OCI-LY7 (cell line): ENCODE data around the gene PDCD1. TPM values are rescaled to one million over a fixed set of nuclear protein-coding genes. Genes with fewer than 3 reads are reported as not detected.
"Not testable (repeated sequence)": the region's sequence is repeated elsewhere in the genome, so short reads cannot be mapped to it uniquely, and the experiment has no call there.

Experiments used
- BruUV-seq: library from RNA; stranded (reverse); fragments of 400-500 nt; replicated peaks from 2 replicates; lab custom pipeline; 2021; lab: Mats Ljungman, UMichigan
- CTCF ChIA-PET: fragments of 300-600 bp; sonication (Branson Sonifier 250); formaldehyde crosslinking; loops from one replicate; lab custom pipeline; 2022; ENCODE audit warnings: antibody characterized with exemption; ENCODE audit not compliant: unreplicated experiment; lab: Charles Lee
- POLR2A ChIA-PET: fragments of 300-600 bp; sonication (Branson Sonifier 250); formaldehyde crosslinking; loops from one replicate; lab custom pipeline; 2022; ENCODE audit warnings: antibody characterized with exemption; lab: Charles Lee
- DNase-seq: peaks from one replicate; pipeline ENCODE4 v3.0.0-alpha.2; 2015; ENCODE audit warnings: low spot score
- H2AFZ ChIP-seq: fragments of 200-600 bp; sonication (generic), shearing (Covaris generic); 2 replicates; pipeline ENCODE4 v1.6.1; 2014; ENCODE audit warnings: mild to moderate bottlenecking, antibody characterized with exemption, low read length, moderate library complexity
- H3K27ac ChIP-seq: fragments of 200-600 bp; sonication (generic); 2 replicates; pipeline ENCODE4 v1.5.1; 2014; ENCODE audit warnings: mixed run types, low read depth, mild to moderate bottlenecking, moderate library complexity, low read length, inconsistent platforms; ENCODE audit not compliant: poor library complexity, severe bottlenecking
- H3K36me3 ChIP-seq: fragments of 200-600 bp; sonication (generic); 2 replicates; pipeline ENCODE4 v1.6.1; 2014; ENCODE audit warnings: mild to moderate bottlenecking, antibody characterized with exemption, low read length, moderate library complexity, mixed read lengths; ENCODE audit not compliant: insufficient read depth
- H3K4me1 ChIP-seq: fragments of 200-600 bp; sonication (generic); 2 replicates; pipeline ENCODE4 v1.5.1; 2014; ENCODE audit warnings: mild to moderate bottlenecking, low read length; ENCODE audit not compliant: insufficient read depth, poor library complexity, severe bottlenecking
- H3K4me2 ChIP-seq: fragments of 200-600 bp; sonication (generic); 2 replicates; pipeline ENCODE4 v1.6.1; 2014; ENCODE audit warnings: mild to moderate bottlenecking, low read length
- H3K4me3 ChIP-seq: fragments of 200-600 bp; sonication (generic); 2 replicates; pipeline ENCODE4 v1.5.1; 2014; ENCODE audit warnings: mild to moderate bottlenecking, low read depth, low read length; ENCODE audit not compliant: poor library complexity, severe bottlenecking
- H3K79me2 ChIP-seq: fragments of 200-600 bp; sonication (generic); 2 replicates; pipeline ENCODE4 v1.6.1; 2016; ENCODE audit warnings: low read depth, mild to moderate bottlenecking, low read length, moderate library complexity, mixed read lengths; ENCODE audit not compliant: insufficient read depth
- H3K9me2 ChIP-seq: fragments of 200-600 bp; sonication (generic); 2 replicates; pipeline ENCODE4 v1.6.1; 2016; ENCODE audit warnings: mild to moderate bottlenecking, low read length, mixed read lengths; ENCODE audit not compliant: insufficient read depth
- H3K9me3 ChIP-seq: fragments of 200-600 bp; sonication (generic); 2 replicates; pipeline ENCODE4 v1.6.1; 2014; ENCODE audit warnings: mild to moderate bottlenecking, mixed run types, low read length, mixed read lengths
- H4K20me1 ChIP-seq: fragments of 200-600 bp; sonication (generic); 2 replicates; pipeline ENCODE4 v1.6.1; 2014; ENCODE audit warnings: mild to moderate bottlenecking, antibody characterized with exemption, low read length, moderate library complexity, mixed read lengths; ENCODE audit not compliant: insufficient read depth
- CTCF ChIP-seq: fragments of 200-600 bp; sonication (generic); conservative IDR thresholded peaks from 2 replicates; pipeline ENCODE4 v1.5.1; 2014; ENCODE audit warnings: mild to moderate bottlenecking, antibody characterized with exemption, low read length, moderate library complexity, mixed read lengths
- EZH2phosphoT487 ChIP-seq: fragments of 200-600 bp; sonication (generic); IDR thresholded peaks from 2 replicates; pipeline ENCODE4 v1.6.1; 2018; ENCODE audit warnings: low read depth, borderline replicate concordance, mild to moderate bottlenecking, mixed run types, antibody characterized with exemption, low read length, moderate library complexity, mixed read lengths
- intact Hi-C: fragments of 100-400 bp; cut with micrococcal nuclease; formaldehyde crosslinking; loops from one replicate; pipeline ENCODE4 v1.10.0; 2022; ENCODE audit not compliant: unreplicated experiment
- total RNA-seq, 2 experiments: library from RNA; depleted of rRNA in 1 of 2; stranded (reverse); fragments of >200 nt in 1 of 2; shearing (Covaris generic) in 1 of 2; gene quantifications; 2 replicates each; pipeline ENCODE4 v1.2.3, GENCODE V29; 2014 to 2022

The PDCD1 gene
- total RNA-seq, 2 experiments from 2014 or later, result not detected

GRCh38 chr2:241818229-241818942 is 40.3 kb downstream of the PDCD1 start:
- TF ChIP-seq EZH2phosphoT487 (no peak), CTCF (no peak)
- CTCF ChIA-PET, result no interaction called here
- Histone ChIP-seq H3K4me2 (no peak overlapping the region), H3K9me2 (no peaks in the 10 kb centered on the region), H3K79me2 (no peaks in the 10 kb centered on the region), H2AFZ (no peak overlapping the region), H3K36me3 (no peaks in the 10 kb centered on the region), H4K20me1 (no peaks in the 10 kb centered on the region), H3K4me1 (no peaks in the 10 kb centered on the region), H3K9me3 (peaks cover 6% of the 10 kb centered on the region; the same call in 1 of the 2 replicates), H3K4me3 (no peak overlapping the region), H3K27ac (no peak overlapping the region)
- POLR2A ChIA-PET, result no interaction called here
- no peak for DNase-seq
- intact Hi-C loops, result no loop called here
- no TSS peak for BruUV-seq

GRCh38 chr2:241817821-241818215 is 40.9 kb downstream of the PDCD1 start:
- H3K27ac ChIP-seq, CTCF ChIA-PET, H3K9me3 ChIP-seq, H3K9me2 ChIP-seq, H3K4me1 ChIP-seq, intact Hi-C loops, H3K79me2 ChIP-seq, H2AFZ ChIP-seq, H3K36me3 ChIP-seq, BruUV-seq, H3K4me3 ChIP-seq, H4K20me1 ChIP-seq, H3K4me2 ChIP-seq, POLR2A ChIA-PET, DNase-seq: not testable (repeated sequence)

DNA sequence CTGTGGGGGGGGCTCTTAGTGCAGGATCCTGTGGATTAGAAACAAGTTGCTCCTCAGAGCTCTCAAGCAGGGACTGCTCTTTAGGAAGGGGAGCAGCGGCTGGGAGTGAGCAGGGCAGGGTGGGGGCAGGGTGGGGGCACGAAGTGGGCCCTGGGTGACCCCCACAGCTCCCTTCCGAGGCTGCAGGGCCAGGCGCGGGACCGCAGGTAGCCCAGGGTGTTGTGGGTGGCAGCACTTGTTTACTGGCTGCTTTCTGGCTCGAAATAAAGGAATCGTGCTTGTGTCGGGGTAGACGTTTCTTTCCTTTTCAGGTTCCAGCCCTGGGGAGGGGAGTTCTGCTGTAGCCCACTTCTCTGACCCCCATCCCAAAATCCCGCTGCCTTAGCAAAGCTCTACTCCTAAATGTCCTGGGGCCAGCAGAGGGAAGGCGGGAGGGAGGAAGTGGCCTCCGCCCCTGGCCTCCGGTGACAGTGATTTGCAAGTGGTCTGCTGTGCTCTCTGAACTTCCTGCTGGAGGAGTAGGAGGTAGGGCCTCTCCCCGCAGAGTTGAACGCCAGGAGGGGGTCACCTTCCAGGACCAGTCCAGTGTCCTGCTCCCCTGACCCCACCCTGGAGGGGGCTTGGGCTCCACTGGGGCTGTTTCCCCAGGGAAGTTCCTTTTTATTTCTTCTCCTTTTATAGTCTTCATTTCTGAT is 41.4 kb downstream of the PDCD1 start:
- DNase-seq, result no peak
- H4K20me1 ChIP-seq, result no peaks in the 10 kb centered on the region
- TF ChIP-seq EZH2phosphoT487 (no peak), CTCF (no peak)
- H2AFZ ChIP-seq, result no peak overlapping the region
- no peak overlapping the region for H3K4me3 ChIP-seq
- intact Hi-C loops, result no loop called here
- POLR2A ChIA-PET, result no interaction called here
- no peaks in the 10 kb centered on the region for H3K9me2 ChIP-seq
- no peak overlapping the region for H3K27ac ChIP-seq
- H3K9me3 ChIP-seq, result no peaks in the 10 kb centered on the region
- H3K4me1 ChIP-seq, result no peaks in the 10 kb centered on the region
- CTCF ChIA-PET, result no interaction called here
- no peak overlapping the region for H3K4me2 ChIP-seq
- H3K36me3 ChIP-seq, result no peaks in the 10 kb centered on the region
- no peaks in the 10 kb centered on the region for H3K79me2 ChIP-seq
- no TSS peak for BruUV-seq
